HUDEP-2 (cell line): ENCODE results near the gene UBE2L3.
"Not testable (repeated sequence)": the region's sequence is repeated elsewhere in the genome, so short reads cannot be mapped to it uniquely, and the experiment has no call there.

ENCODE experiments used
- DNase-seq, 76 experiments: peaks; one replicate each; lab custom pipeline; 2025; ENCODE audit not compliant: unreplicated experiment in 76 of 76; lab: John Stamatoyannopoulos, UW

The UBE2L3 gene

DNA sequence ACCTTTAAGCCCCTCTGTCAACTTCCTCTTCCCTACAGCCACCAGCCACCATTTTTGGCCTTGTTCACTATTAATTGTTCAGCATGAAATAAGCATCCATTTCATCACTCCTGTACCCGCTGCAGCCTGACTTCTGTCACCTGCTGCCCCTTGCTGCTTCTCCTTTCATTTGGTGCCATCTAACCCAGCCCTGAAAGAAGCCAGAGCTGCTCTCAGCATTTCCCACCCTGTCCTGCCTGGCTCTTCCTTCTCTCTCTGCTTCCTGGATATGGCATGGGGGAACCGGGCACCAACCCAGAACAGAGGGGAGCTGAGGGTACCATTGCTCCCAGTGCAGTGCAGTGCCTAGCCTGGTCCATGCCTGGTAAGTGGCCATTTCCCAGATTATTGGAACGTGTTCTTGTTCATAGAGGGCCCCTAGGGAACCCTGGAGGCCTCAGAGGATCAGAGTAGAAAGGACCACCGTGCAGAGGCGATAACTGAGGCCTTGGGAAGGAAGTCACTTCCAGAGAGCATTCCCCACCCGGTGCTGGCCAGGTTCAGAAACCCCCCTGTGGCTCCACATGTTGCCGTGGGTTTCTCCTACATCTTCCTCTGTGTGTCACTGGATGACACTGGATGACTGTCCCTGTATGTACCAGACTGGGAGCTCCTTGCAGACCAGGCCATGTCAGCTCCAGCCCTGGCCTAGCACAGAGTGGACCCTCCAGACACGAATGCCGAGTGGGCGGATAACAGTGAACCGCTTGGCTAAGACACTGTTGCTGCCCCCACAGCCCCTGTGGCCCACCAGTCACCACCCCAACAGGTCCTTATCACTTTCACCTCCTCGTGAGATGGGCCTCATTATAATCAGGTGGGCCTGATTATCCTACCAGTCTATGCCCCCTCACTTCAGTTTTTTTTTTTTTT lies 57.6 kb downstream of the UBE2L3 start:
- DNase-seq = no peak

DNA sequence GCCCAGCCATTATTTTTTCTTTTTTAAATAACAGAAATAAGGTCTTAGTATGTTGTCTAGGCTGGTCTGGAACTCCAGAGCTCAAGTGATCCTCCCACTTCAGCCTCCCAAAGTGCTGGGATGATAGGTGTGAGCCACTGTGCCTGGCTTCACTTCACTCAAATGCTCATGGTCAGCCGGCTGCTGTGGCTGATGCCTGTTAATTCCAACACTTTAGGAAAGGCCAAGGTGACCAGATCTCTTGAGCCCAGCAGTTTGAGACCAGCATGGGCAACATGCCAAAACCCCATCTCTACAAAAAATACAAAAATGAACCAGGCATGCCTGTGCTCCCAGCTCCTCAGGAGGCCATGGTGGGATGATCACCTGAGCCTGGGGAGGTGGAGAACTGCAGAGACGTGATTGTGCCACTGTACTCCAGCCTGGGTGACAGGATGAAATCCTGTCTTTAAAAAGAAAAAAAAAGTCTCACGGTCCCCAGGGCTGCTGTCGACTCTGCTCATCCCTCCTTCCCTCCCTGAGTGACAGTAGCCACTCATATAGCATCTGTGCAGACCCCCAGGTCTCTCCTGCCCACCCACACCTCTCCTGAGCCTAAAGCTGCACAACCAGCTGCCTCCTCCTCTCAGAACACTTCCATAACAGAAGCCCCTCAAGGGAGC lies 58.7 kb downstream of the UBE2L3 start:
- DNase-seq = no peak

DNA sequence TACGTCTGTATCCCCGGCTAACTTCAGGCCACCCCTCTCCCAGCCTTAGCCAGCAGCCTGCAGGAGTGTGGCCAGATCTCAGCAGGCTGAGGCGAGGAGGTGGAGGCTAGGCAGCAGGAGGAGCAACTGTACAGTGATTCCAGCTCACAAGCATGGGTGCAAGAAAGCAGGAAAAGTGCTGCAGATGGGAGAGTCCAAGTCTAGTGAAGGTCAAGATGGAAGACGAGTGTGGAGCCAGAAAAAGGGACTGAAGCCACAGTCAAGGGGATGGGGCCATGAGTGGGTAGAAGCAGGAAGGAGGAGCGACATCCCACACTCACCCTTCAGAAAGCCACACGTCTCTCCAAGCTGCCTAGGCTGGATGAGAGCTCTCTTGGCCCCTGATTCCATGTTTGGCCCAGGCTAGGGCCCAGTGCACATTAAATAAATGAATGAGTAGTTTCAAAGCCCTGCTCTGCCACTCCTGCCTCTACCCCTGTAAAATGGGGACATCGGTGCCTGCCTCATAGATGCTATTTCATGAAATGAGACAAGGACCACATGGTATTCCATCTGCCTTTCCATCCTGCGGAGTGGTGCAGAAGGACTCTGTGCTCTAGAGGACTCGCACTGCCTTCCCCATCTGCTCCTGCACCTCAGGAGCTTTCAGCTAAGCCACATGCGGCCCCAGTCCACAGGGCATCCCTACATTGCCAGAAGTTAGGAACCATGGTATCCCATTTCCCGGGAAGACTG lies 59.4 kb downstream of the UBE2L3 start:
- DNase-seq = no peak

DNA sequence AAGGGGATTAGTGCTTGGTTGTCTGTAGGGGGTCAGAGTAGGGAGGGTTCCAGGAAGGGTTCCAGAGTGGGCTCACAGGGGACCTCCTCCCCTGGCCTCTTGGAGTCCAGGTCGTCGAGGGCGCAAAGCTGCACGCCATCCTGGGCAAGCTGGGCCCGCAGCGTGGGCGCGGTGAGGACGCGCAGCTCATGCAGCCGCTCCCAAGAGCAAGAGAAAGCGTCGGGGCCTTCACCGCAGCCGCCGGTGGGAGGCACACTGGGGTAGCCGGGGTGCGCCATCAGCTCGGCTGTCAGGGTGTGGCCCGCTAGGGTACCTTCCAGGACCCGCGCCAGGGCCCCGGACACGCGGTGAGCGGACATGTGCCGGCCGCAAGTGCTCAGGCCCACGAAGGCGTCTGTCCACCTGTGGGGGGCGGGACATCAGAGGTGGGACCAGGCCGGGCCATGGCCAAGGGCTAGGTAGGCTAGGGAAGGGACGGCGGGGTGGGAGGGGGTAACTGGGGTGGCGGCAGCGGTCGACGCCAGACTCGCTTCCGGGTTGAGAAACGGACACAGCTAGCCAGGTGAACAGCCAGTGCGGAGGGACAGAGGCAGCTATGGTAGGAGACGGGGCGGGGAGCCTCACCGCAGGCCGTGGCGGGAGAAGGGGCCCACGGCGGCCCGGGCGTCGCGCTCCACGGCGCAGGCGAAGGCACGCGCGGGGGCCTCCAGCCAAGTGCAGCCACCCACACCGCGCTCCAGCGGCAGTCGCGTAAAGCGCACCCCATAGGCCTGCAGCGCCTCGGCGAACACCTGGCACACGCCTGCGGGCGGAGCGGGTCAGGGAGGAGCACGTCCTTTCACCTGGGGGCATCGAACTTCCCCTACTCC lies 61.1 kb downstream of the UBE2L3 start:
- peak in 6 of 76 experiments; percentile 36 to 49 (median 43) for DNase-seq

DNA sequence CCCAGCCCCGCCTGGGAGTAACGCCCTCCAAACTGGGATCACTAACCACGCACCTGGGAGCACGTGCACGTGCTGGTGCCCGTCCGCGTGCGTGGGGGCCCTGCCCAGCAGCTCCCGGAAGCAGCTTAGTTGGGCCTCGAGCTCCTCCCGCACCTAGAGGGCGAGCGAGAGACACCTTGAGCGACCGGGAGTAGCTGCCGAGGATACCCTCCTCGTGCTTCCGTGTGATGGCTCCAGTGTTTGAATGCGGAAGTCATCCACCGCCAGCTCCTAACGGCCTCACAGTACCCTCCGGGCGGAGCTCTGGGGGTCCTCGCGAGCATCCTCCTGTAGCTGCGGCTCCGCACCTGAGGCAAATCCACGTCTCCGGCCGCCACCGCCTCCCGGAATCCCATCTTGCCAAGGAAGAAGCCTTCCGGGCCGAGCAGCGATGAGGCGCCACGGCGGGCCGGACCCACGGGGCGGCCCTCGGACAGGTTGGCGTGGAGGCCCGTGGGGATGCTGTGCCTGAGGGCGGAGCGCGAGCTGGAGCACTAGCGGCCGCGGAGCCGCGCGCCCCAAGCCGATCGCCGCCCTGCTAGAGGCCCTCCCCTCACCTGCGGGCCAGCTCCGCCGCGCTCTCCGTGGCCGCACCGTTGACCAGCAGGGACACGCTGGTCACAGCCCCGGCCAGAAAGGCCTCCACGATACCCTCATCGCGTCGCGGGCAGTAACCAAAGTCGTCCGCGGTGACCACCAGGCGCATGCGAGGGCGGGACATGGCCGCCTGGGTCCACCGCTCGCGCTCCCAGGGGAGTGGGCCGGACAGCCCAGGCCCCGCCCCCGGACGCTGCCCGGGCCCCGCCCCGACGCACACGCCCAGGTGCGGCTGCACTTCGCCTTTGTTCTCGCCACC lies 62.0 kb downstream of the UBE2L3 start, which contains the start of gene YDJC:
YDJC (minus strand) TSS at position 768 of the 895 bp plus-strand sequence; CDS start at position 760, 8 bp downstream.
- DNase-seq = peak in 74 of 76 experiments; percentile 52 to 95 (median 87)

DNA sequence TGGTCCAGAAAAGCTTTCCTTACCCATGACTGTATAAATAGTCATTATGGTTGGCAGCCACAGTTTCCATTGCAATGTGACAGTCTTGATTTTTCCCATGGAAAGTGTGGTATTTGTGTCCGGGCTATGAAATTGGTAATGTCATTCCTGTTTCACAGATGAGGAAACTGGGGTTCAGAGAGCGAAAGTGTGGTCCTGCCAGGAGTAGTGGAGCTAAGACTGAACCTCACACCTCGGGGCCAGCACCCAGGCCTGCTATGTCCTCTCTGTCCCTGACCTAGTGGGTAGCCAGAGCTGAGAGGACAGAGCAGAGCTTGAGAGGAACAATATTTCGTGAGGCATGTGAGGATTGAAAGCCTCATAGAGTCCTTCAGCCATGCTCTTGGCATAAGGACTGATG lies 63.5 kb downstream of the UBE2L3 start:
- DNase-seq = no peak

DNA sequence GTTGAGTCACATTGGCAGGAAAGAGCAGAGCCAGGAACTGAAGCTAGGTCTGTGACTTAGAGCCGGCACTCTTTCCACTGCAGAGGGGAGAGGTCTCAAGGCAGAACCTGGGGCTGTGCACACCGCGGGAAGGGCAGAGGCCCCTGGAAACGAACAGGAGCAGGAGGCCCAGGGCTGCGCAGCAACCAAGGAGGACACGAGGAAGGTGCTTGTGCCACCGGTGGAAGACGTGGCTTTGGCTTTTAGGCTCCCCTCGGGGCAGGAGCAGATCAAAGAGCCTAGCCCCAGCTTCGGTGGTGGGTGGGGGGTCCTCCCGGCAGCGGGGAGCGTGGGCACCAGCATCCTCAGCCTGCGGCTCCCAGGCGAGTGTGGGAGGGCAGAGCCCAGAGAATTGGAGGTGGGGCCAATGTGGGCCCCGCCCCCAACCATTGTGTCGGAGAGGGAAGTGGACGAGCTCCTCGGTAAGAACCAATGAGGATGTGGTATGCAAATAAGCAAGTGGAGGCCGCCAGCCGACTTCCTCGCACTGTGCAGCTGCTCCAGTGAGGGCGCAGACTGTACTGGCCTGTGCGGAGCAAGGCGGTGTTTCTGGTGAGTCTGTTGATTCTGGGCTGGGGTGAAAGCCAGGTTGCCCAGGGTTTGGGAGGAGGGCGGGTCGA lies 64.9 kb downstream of the UBE2L3 start, which contains the start of gene CCDC116:
CCDC116 (plus strand) TSS at position 524 of the 659 bp plus-strand sequence. CDS start 422 bp downstream, outside the sequence.
- DNase-seq = peak in 11 of 76 experiments; percentile 3 to 38 (median 20)

DNA sequence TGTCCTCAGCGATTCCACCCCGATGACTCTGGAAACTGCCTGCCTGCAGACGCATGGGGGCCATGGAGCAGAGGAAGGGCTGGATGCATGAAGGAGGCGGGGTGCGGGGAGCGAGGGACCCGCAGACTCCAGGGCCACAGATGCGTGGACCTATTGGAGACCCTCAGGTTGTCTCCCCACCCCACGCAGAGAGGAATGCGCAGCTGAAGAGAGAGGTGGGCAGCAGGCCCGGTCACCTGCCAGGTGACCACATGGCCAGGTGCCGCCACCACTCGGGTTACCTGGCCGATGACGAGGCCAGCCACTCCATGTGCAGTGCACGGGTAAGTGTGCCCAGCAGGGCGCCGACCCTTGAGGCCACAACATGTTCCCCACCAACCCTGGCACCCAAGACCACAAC lies 65.4 kb downstream of the UBE2L3 start:
- DNase-seq = no peak

DNA sequence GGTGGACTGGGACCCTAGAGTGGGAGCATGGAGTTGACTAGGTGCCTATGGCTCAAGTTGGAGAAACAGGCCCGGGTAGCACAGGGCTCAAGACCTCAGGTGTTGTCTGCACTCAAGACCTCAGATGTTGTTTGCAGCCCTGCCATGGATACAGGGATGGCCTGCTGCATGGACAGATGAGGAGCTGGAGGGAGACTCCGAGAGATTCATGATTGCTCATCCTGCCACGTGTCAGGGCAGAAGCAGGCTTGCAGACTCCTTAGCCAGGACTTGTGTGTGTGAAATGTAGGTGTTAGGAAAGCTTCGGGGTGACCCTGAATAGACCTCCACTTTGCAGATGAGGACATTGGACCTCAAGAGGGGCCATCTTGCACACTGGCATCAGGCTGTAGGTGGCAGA lies 66.0 kb downstream of the UBE2L3 start:
- no peak for DNase-seq

DNA sequence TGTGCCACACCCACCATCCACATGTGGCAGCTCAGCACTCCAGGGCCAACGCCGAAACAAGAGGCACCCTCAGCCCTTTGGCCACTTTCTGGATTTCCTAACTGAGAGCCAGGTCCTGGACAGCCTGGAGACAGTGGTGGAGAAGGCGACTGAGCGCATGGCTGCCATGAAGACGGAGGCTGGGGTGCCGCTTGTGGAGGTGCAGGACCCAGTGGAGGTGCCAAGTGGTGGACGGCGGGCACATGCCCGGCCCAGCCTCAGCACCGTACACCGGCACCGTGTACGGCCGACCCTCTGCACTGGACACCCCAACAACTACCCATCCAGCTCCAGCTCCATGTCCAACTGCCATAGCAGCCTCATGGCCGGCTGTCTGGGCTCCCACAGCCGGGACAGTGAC lies 66.6 kb downstream of the UBE2L3 start:
- DNase-seq = no peak

DNA sequence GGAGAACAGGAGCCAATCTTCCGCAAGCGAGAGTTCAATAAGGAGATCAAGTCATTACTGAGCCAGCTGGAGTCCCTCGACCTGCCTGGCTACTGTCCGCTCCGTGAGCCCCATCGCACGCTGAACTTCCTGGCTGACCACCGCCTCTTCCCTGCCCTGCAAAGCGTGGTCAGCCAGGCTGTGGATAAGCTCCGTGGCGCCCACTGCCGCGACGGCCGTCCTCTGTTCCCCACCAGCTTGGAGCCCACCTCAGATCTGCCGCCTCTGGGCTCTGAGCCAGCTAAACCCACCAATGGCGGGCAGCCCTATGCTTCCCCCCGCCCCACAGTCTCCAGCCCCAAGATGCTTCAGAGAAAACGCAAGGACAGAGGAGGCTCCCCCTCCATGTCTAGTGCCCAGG lies 67.3 kb downstream of the UBE2L3 start:
- DNase-seq = no peak

DNA sequence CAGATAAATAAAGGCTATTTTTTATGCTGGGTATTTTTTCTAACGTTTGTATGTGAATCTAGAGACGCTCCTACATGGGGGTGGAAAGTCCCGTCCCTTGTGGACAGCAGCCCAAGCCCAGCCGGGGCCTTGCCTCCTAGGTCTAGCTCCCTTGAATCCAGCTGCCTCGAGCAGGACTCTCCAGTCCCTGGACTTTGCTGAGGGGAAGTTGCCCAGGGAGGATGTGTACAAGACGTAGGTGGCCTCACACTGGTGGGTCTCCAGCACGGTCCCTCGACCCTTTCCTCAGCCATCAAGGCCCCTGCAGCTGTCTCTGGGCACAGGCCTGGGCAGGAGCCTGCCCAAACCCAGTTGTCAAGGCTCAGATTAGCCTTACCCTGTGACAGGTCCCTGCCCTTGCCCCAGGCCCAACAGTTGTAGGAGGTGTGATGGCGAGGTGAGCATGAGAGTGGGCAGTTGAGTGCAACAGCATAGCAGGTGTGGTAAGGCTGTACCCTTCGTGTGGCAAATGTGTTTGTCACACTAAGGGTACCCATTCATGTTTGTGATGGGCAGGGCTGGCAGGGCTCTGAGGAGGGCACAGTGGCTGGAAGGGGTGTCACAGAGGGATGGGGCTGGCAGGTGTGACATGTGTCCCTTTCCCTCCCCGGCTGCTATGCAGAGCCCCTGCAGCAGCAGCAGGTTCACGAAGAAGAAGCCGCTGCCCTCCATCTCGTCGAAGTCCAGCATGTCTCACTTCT lies 68.4 kb downstream of the UBE2L3 start:
- DNase-seq = no peak

DNA sequence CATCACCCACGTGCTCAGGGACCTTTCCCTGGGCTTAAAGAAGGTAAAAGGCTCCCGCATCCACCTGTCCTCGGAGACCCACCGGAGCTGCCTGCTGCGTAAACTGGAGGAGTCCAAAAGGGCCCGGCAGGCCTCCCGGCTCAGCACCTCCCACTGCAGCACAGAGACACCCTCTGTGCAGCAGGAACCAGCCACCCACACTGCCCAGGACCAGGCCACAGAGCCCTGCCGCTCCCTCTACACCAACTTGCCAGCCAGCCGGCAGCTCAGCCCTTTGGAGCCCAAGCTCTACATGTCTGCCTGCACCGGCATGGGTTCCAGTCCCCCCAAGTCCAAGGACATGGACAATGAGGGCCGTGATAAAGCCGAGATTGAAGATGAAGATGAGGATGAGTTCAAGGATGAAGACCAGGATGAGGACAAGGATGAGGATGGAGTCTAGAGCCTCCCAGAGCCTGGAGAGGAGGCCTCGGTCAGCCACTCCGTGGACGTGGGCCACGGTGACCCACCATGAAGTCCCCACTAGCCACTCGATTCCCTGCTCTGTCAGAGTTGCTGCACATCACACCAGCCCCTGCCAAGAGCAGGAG lies 69.2 kb downstream of the UBE2L3 start:
- DNase-seq = no peak

DNA sequence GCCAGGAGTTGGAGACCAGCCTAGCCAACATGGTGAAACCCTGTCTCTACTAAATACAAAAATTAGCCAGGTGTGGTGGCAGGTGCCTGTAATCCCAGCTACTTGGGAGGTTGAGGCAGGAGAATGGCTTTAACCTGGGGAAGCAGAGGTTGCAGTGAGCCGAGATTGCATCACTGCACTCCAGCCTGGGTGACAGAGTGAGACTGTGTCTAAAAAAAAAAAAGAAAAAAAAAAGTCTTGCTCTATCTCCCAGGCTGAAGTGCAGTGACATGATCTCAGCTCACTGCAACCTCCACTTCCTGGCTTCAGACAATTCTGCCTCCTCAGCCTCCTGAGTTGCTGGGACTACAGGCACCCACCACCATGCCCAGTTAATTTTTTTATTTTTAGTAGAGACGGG lies 69.9 kb downstream of the UBE2L3 start:
- DNase-seq = not testable (repeated sequence)

DNA sequence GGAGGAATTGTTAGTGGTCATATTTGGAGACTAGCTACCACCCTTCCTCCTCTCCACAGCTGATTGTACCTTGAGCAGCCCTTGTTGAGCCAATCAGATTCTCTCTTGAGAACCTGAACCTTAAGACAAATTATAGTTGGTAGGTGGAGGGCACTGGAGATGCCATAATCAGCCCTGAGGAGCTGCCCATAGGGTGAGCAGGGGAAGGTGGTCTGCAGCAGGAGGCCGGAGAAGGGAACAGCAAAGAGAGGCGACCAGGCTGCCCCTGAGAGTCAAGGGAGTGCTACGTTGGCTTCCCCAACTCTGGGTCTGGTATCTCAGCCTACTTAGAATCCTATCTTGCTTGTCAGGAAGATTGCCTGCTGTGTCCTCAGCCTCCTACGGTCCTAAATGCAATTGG lies 71.8 kb downstream of the UBE2L3 start:
- DNase-seq = no peak

DNA sequence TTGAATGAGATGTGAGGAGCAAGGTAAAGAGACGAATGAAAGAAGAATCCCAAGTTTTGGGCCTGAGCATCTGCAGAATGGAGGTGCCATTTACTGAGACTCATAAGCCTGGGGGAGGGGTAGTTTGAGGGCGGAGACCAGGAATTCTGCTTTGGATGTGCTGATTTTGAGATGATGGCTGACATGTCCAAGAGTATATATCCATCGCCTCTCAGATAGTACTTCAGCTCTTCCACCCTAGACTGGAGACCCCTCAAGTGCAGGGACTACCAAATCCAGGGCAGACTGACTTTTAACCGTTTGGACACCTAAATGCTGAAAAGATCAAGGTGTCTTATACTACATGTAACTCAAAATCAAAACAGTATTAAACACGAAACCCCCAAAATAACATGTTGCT lies 73.3 kb downstream of the UBE2L3 start:
- no peak for DNase-seq

DNA sequence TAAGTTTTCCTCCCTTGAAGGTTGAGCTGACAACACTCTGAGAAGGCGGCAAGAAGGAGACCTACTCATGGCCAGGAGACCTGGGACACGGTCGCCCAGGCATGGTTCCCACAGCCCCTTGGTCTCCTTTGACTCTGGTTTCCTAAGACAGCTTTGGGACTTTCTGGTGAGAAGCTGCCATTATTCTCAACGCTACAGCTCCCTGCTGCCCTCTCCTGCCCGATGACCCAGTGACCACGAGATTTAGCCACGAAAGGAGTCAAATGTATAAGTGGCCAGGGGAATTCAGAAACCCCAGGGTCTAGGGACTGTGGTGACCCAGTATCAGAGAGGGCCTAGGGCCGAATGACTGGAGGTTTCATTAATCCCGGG lies 73.9 kb downstream of the UBE2L3 start:
- DNase-seq = peak in 34 of 76 experiments; percentile 3 to 61 (median 22)
